Astrocyte of the cerebellum (primary cell): Measurements from ENCODE around the gene CERS6.

Source experiments
- DNase-seq: peaks from one replicate; pipeline ENCODE4 v3.0.0-alpha.2; 2011; ENCODE audit warnings: low read depth
- H3K4me3 ChIP-seq: 2 replicates; pipeline ENCODE4 v1.5.1; 2011; ENCODE audit warnings: mild to moderate bottlenecking, low read depth, low read length, moderate library complexity
- in situ Hi-C: cut with HindIII; loops from 2 replicates; pipeline ENCODE4 v1.10.0; 2017; ENCODE audit warnings: low sequenced_read_pairs
- TF ChIP-seq, protein P1 (sequence below): IDR thresholded peaks from 2 replicates; pipeline ENCODE4 v1.5.1; 2012; ENCODE audit warnings: low read length, low read depth, moderate library complexity, mild to moderate bottlenecking; ENCODE audit errors: missing control alignments

Gene CERS6

DNA sequence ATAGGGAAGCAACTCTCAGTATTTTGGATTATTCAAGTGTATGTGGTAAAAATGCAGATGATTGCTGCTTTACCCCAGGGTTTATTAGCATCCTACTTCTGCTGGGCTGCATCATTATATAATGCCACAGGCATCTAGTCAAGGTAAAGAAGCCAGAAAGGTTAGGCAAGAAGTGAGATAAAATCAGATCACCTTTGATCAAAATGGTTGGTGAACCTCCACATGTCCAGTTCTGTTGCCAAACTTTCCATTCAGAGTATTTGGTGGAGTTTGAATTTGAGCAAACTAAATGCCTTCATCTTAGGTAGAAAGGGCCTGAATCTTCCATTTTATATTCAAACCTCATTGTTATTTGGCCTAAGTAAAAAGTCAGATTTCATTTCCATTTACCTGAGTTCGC lies 316.6 kb downstream of the CERS6 start:
- in situ Hi-C loops: no loop called here
- no peak for DNase-seq
- no peak overlapping the region for H3K4me3 ChIP-seq
- TF ChIP-seq, protein P1, sequence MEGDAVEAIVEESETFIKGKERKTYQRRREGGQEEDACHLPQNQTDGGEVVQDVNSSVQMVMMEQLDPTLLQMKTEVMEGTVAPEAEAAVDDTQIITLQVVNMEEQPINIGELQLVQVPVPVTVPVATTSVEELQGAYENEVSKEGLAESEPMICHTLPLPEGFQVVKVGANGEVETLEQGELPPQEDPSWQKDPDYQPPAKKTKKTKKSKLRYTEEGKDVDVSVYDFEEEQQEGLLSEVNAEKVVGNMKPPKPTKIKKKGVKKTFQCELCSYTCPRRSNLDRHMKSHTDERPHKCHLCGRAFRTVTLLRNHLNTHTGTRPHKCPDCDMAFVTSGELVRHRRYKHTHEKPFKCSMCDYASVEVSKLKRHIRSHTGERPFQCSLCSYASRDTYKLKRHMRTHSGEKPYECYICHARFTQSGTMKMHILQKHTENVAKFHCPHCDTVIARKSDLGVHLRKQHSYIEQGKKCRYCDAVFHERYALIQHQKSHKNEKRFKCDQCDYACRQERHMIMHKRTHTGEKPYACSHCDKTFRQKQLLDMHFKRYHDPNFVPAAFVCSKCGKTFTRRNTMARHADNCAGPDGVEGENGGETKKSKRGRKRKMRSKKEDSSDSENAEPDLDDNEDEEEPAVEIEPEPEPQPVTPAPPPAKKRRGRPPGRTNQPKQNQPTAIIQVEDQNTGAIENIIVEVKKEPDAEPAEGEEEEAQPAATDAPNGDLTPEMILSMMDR: no peak

GRCh38 chr2:168773128-168773527 lies 317.1 kb downstream of the CERS6 start:
- no peak for DNase-seq
- in situ Hi-C loops: no loop called here
- H3K4me3 ChIP-seq: no peak overlapping the region
- TF ChIP-seq, protein P1: no peak

- no peak overlapping the region for H3K4me3 ChIP-seq
- DNase-seq: peak; percentile 39
- TF ChIP-seq, protein P1: peak; percentile 83
- in situ Hi-C loops: no loop called here
Observed at GRCh38 chr2:168773719-168774521, 317.8 kb downstream of the CERS6 start.

DNA sequence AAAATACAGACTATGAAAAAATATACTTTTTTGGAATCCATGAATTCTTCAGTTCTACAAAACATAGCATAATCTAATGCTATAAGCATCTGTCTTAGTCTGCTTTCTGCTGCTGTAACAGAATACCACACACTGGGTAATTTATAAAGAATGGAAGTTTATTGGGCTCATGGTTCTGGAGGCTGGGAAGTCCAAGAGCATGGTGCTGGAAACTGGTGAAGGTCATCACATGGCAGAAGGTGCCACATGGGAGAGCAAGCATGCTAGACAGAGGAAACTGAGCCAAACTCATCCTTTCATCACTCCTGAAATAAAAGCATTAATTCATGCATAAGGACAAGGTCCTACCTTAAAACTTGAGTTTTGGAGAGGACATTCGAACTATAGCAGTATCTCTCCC lies 319.8 kb downstream of the CERS6 start:
- in situ Hi-C loops: no loop called here
- no peak overlapping the region for H3K4me3 ChIP-seq
- TF ChIP-seq, protein P1: no peak
- no peak for DNase-seq

- no peak overlapping the region for H3K4me3 ChIP-seq
- no peak for DNase-seq
- TF ChIP-seq, protein P1: no peak
- in situ Hi-C loops: no loop called here
Observed at GRCh38 chr2:168780669-168781071, 324.6 kb downstream of the CERS6 start.

DNA sequence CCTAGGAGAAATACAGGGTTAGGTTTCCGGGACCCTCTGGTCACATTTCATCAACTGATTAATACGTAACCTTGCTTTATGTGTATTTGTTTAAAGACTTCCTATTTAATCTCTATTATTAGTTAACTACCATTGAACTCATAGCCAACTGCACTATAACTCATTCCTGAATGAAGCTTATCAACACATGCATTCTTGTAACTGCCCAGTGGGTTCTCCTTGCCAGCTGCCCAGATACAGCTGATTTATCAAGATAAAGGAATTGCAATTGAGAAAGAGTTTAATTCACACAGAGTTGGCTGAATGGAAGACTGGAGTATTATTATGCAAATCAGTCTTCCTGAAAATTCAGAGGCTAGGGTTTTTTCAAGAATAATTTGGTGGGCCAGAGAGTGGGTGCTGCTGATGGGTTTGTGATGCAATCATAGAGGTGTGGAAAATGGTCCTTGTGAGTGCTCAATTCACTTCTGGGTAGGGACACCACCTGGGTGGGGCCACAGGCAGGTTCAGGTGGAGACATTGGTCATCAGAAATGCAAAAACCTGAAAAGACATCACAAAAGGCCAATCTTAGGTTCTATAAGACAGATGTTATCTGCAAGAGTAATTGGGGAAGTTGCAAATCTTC lies 325.2 kb downstream of the CERS6 start:
- DNase-seq: no peak
- in situ Hi-C loops: no loop called here
- no peak overlapping the region for H3K4me3 ChIP-seq
- TF ChIP-seq, protein P1: no peak
